ENCODE measurements around the gene RAB7A. TPM values are rescaled to one million over a fixed set of nuclear protein-coding genes. Genes with fewer than 3 reads are reported as not detected.

Gene RAB7A
- total and polyA plus RNA-seq, 2 of the 4 experiments (the other 2 are of a cell fraction) = 57.0 to 240 TPM

GRCh38 chr3:128808672-128809071, 82.7 kb downstream of the RAB7A start:
- Histone ChIP-seq H3K27me3 (ENCODE audit: control insufficient read depth, insufficient read depth, low read length) (no peaks in the 10 kb centered on the region), H3K9me3 (ENCODE audit: control insufficient read depth, insufficient read depth, low read length) (no peaks in the 10 kb centered on the region), H3K9me1 (ENCODE audit: insufficient read depth, low read length) (peaks cover 25% of the 10 kb centered on the region), H2BK15ac (ENCODE audit: low read depth, low read length) (no peak overlapping the region), H4K8ac (ENCODE audit: low read depth in 2 of 2, low read length in 2 of 2) (no peak overlapping the region), H2AK5ac (ENCODE audit: low read depth, low read length) (no peak overlapping the region), H3K4me2 (ENCODE audit: low read depth, low read length) (no peak overlapping the region), H4K91ac (ENCODE audit: insufficient read depth, low read depth, low read length) (no peak overlapping the region), H2BK20ac (ENCODE audit: low read depth, low read length) (no peak overlapping the region), H3K4ac (ENCODE audit: low read depth, low read length) (no peak overlapping the region), H3K56ac (ENCODE audit: extremely low read depth, insufficient read depth, low read length) (no peak overlapping the region), H2AFZ (replicated peaks; ENCODE audit: low read length, poor library complexity) (no peak overlapping the region), H2AK9ac (replicated peaks; ENCODE audit: low read depth, low read length, poor library complexity) (no peak overlapping the region), H3K18ac (ENCODE audit: low read depth, low read length) (no peak overlapping the region), H3K79me1 (ENCODE audit: low read depth in 1 of 2, low read length in 2 of 2) (peaks cover 46 to 83% of the 10 kb centered on the region in 2 experiments), H2BK5ac (ENCODE audit: low read depth, low read length, poor library complexity, severe bottlenecking) (no peak overlapping the region), H4K20me1 (ENCODE audit: insufficient read depth, low read length) (peaks cover 33% of the 10 kb centered on the region), H3K4me3 (ENCODE audit: insufficient read depth, low read depth, low read length) (no peak overlapping the region), H3K4me1 (ENCODE audit: control insufficient read depth, insufficient read depth, low read length) (peaks cover 8% of the 10 kb centered on the region), H3K27ac (ENCODE audit: insufficient read depth, low read length) (no peak overlapping the region), H3K36me3 (ENCODE audit: control insufficient read depth, insufficient read depth, low read length) (peaks cover 55% of the 10 kb centered on the region), H3K9ac (ENCODE audit: low read depth, low read length) (no peak overlapping the region), H3K23ac (ENCODE audit: low read depth, low read length) (no peak overlapping the region), H3K14ac (replicated peaks; ENCODE audit: low read depth, low read length) (no peak overlapping the region), H2BK120ac (ENCODE audit: low read depth, low read length) (no peak overlapping the region), H4K5ac (ENCODE audit: low read depth, low read length) (no peak overlapping the region)
- intact Hi-C loops (cut with micrococcal nuclease) = no loop called here
- 100% methylated on average over 2 of the region's 3 CpGs; no CpG with 5 or more reads in 1 of the 2 experiments for WGBS, 2 experiments (ENCODE audit: extremely low coverage in 2 of 2, insufficient read length in 1 of 2)
- CTCF ChIA-PET = interaction anchor here (1.5 kb wide), 1 partner anchor 13 kb away, joined by 3 read pairs; no protein-coding TSS in a partner anchor
- ATAC-seq (ENCODE audit: low read depth) = no peak
- POLR2A ChIA-PET (ENCODE audit: unreplicated experiment) = no interaction called here
- TF ChIP-seq MXI1 (IDR thresholded peaks at IDR 0.05; ENCODE audit: borderline replicate concordance, low read depth, low read length) = no peak
- TF ChIP-seq POLR2A (IDR thresholded peaks at IDR 0.05; ENCODE audit: low read depth, low read length) = no peak
- no peak for TF ChIP-seq MAZ (IDR thresholded peaks at IDR 0.05; ENCODE audit: borderline replicate concordance, low read depth, low read length)
- no peak for TF ChIP-seq CTCF (conservative IDR thresholded peaks at IDR 0.05; ENCODE audit: low read depth, low read length)
- no peak for TF ChIP-seq USF2 (IDR thresholded peaks at IDR 0.05; ENCODE audit: low read depth, low read length)
- no peak for TF ChIP-seq RCOR1 (IDR thresholded peaks at IDR 0.05; ENCODE audit: insufficient replicate concordance, low read length)
- no peak for TF ChIP-seq FOS (IDR thresholded peaks at IDR 0.05; ENCODE audit: low read depth, low read length)
- TF ChIP-seq BHLHE40 (IDR thresholded peaks at IDR 0.05; ENCODE audit: low read depth, low read length) = no peak
- no peak for TF ChIP-seq CEBPB (IDR thresholded peaks at IDR 0.05; ENCODE audit: low read depth, low read length)
- TF ChIP-seq ELK1 (IDR thresholded peaks at IDR 0.05; ENCODE audit: borderline replicate concordance, low read depth, low read length) = no peak
- TF ChIP-seq RFX5 (IDR thresholded peaks at IDR 0.05; ENCODE audit: low read depth, low read length) = no peak
- in situ Hi-C loops (cut with MboI; ENCODE audit: low sequenced_read_pairs) = no loop called here
- DNase-seq = no peak
- no TSS peak for BruUV-seq (replicated peaks)
- dilution Hi-C loops (cut with HindIII; ENCODE audit: low sequenced_read_pairs, unreplicated experiment) = no loop called here
